Fibroblast of mammary gland (primary cell): ENCODE measurements around the gene ABCG4.
"Not testable (repeated sequence)": the region's sequence is repeated elsewhere in the genome, so short reads cannot be mapped to it uniquely, and the experiment has no call there.

Experiments
- DNase-seq: peaks from one replicate; pipeline ENCODE4 v3.0.0-alpha.2; 2010; ENCODE audit warnings: low read depth
- H3K4me3 ChIP-seq: 2 replicates; pipeline ENCODE4 v1.5.1; 2011; ENCODE audit warnings: low read depth, mild to moderate bottlenecking, low read length, moderate library complexity; ENCODE audit not compliant: control insufficient read depth
- TF ChIP-seq, protein P1 (sequence below): conservative IDR thresholded peaks from 2 replicates; pipeline ENCODE4 v1.5.1; 2011; ENCODE audit warnings: low read depth, low read length, inconsistent platforms; ENCODE audit not compliant: control insufficient read depth, insufficient read depth

Gene ABCG4

DNA sequence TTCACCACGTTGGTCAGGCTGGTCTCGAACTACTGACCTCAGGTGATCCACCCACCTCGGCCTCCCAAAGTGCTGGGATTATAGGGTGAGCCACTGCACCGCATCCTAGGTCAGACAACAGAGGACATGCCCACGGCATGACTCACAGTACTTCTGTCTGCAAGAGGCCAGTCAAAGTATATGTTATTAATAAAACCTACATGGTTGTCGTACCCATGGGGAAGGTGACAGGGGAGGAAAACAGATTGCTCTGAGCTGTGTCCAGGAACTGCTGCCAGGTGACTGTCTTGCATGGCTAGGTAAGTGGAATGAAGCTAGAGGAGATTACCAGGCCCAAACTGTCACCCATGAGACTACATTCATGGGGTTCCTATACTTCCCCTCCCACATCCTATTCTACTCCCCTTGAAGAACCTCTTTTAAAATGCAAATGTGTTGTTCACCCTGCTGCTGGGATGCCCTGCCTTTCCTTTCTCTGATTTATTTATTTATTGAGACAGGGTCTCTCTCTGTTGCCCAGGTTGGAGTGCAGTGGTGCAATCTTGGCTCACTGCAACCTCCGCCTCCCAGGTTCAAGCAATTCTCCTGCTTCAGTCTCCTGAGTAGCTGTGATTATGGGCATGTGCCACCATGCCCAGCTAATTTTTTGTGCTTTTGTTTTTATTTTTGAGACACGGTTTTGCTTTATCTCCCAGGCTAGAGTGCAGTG, 17.7 kb downstream of the ABCG4 start:
- DNase-seq, result peak; percentile 63
- TF ChIP-seq, protein P1, sequence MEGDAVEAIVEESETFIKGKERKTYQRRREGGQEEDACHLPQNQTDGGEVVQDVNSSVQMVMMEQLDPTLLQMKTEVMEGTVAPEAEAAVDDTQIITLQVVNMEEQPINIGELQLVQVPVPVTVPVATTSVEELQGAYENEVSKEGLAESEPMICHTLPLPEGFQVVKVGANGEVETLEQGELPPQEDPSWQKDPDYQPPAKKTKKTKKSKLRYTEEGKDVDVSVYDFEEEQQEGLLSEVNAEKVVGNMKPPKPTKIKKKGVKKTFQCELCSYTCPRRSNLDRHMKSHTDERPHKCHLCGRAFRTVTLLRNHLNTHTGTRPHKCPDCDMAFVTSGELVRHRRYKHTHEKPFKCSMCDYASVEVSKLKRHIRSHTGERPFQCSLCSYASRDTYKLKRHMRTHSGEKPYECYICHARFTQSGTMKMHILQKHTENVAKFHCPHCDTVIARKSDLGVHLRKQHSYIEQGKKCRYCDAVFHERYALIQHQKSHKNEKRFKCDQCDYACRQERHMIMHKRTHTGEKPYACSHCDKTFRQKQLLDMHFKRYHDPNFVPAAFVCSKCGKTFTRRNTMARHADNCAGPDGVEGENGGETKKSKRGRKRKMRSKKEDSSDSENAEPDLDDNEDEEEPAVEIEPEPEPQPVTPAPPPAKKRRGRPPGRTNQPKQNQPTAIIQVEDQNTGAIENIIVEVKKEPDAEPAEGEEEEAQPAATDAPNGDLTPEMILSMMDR, result no peak
- no peak overlapping the region for H3K4me3 ChIP-seq

DNA sequence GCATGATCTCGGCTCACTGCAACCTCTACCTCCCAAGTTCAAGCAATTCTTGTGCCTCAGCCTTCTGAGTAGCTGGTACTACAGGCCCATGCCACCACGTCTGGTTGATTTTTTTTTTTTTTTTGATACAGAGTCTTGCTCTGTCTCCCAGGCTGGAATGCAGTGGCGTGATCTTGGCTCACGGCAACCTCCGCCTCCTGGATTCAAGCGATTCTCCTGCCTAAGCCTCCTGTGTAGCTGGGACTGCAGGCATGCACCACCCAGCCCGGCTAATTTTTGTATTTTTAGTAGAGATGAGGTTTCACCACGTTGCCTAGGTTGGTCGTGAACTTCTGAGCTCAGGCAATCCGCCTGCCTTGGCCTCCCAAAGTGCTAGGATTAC, 18.2 kb downstream of the ABCG4 start:
- H3K4me3 ChIP-seq, DNase-seq: not testable (repeated sequence)

DNA sequence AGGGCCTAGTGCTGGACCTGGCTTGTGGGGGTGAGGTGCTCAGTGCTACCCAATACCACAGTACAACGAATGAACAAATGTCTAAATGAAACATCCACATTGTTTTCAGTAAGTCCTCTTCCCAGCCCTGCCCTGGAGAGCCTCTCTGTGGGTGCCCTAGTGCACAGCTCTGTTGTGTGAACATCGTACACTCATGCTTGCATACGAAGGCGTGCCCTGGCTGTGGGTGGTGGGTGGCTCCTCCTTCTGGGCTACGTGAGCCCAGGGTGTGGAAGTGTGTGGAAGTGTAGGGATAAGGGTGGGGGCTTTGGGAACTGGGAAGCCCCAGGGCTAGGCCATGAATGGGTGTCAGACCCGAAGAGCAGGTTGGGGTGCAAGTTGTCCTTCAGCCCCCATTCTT, 19.1 kb downstream of the ABCG4 start:
- peak; percentile 30 for DNase-seq
- TF ChIP-seq, protein P1, result no peak
- no peak overlapping the region for H3K4me3 ChIP-seq

DNA sequence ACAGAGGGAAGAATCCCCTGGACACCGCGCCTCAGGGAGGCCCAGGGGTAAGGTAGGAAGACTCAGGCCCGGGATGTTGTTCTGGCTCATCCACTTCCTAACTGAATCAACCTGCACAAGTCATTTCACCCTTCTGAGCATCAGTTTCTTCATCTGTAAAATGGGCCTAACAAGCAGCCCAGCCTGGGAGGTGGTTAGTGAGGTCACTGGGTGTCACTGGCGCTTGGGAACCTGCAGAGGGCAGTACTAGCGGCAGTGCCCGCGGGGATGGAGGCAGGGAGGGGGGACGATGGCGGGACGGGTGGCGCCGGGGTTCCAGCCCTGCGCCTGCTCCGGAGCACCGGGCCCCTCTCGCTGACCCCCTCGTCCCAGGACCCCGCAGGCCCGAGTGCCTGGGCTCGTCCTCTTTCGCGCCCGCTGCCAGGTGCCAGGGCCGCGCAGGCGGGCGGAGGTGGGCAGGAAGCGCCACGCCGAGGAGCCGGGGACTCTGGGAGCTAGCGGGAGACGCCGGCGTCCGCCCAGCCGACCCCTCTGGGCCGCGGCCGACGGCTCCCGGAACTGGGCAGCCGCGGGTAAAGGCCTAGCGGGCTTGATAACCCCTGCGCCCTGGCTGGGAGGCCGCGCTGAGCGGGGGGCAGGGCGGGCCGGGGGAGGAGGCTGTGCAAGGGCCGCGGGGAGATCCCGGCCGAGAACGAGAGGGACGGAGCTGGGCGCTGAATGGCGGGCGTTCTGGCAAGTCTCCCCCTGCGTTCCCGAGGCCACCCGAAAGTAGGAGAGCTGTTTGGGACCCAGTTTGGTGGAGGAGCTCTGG, 19.8 kb downstream of the ABCG4 start, which contains the start of gene NLRX1:
TSS of gene NLRX1 (plus strand) at position 255 of the 811 bp plus-strand sequence. CDS start 2,679 bp downstream, outside the sequence.
- peak within 1 kb of the TSS; percentile 58 for H3K4me3 ChIP-seq
- TF ChIP-seq, protein P1, result peak; percentile 84
- peak; percentile 83 for DNase-seq

DNA sequence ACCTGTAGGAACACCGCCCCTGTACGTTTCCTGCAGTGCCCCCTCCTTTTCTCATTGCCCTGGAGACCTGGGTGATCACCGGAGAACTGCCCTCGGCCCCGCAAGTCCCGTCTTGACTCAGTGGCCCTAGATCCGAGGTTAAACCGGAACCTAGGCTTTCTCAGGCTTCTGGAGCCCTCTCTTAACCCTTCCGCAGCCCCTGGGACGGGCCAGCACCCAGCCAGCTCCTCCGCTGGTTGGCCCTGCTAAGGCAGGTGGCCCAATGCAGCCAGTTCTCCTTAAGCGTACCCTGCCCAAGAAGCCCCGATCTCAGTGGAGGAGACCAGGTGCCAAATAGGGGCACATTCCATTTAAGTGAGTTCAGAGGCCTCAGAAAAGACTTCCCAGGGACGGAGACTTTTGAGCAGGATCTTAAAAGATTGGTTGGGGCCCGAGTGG, 20.4 kb downstream of the ABCG4 start:
- H3K4me3 ChIP-seq, result peak overlapping the region; percentile 58
- DNase-seq, result peak; percentile 31
- TF ChIP-seq, protein P1, result no peak

DNA sequence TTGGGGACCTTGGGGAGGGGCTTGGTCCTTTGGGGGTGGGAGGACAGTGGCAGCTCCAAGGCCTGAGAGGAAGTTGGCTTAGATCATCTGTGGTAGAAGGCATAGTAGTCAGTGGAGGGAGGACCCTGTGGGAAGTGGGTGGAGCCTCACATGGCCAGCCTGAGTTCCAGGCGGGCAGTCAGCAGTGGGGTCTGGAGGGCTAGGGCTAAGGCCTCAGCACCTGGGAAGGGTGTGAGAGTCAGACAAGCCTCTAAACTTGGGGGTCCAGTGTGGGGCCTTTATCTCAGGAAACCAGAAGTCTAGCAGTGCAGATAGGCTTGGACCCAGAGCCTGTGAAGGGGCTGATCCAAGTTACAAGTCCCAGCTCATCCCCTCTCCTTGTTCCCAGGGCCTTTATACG, 23.7 kb downstream of the ABCG4 start:
- TF ChIP-seq, protein P1, result no peak
- DNase-seq, result no peak
- no peak overlapping the region for H3K4me3 ChIP-seq

DNA sequence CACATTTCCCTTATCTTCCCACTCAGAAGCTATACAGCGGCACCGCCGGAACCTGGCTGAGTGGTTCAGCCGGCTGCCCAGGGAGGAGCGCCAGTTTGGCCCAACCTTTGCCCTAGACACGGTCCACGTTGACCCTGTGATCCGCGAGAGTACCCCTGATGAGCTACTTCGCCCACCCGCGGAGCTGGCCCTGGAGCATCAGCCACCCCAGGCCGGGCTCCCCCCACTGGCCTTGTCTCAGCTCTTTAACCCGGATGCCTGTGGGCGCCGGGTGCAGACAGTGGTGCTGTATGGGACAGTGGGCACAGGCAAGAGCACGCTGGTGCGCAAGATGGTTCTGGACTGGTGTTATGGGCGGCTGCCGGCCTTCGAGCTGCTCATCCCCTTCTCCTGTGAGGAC, 24.6 kb downstream of the ABCG4 start:
- TF ChIP-seq, protein P1, result no peak
- DNase-seq, result no peak
- no peak overlapping the region for H3K4me3 ChIP-seq
